ENCODE results near the gene GPR176.

Gene GPR176

GRCh38 chr15:39778021-39778420 is 142.0 kb downstream of the GPR176 start:
- no peak for DNase-seq

- DNase-seq = no peak
Observed at GRCh38 chr15:39777496-39777895, 142.6 kb downstream of the GPR176 start.

GRCh38 chr15:39776068-39776467 is 144.0 kb downstream of the GPR176 start:
- no peak for DNase-seq

GRCh38 chr15:39774688-39775267 is 145.3 kb downstream of the GPR176 start:
- peak; percentile 48 for DNase-seq

DNA sequence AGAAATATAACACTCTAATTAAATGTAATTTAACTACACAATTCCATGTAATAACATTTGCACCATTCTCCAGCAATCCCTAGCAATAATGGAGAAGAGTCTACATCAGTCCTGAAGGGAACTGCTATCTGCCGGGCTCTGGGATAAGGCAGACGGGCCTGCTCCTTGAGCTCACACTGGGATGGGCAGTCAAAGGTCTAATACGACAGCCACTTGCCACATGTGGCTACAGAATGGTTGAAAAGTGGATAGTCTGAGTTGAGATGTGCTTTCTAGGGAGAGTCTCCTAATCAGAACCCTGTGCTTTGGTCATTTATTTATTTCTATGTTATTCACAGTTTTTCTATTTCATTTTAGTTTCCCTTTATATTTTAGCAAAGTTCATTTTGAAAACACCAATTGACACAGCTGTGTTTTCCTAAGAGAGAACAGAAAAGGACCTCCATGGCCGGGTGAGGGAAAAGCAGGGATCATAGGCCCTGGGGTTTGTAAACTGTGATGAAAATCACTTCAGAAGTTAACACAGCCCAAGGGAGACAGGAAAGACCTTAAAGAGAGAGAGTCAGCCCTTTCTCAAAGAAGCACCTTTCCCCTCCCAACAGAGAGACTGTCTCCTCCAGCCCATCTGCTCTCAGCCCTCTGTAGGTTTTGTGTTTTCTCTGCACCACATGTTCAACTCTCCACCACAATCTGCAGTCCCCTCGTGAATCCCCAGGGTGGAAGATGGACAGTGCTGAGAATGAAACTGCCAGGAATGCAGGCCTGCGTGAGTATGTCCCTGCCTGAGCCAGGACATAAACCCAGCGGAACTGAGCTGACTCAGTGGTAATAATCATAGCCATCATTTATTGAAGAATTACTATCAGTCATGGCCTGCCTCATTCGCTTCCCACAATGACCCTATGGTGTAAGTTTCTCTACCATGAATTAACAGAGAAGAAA is 149.0 kb downstream of the GPR176 start:
- DNase-seq = no peak

GRCh38 chr15:39767921-39768320 is 152.1 kb downstream of the GPR176 start:
- no peak for DNase-seq

- no peak for DNase-seq
Observed at GRCh38 chr15:39761006-39761405, 159.1 kb downstream of the GPR176 start.

- DNase-seq = no peak
Observed at GRCh38 chr15:39756806-39757522, 163.1 kb downstream of the GPR176 start.

DNA sequence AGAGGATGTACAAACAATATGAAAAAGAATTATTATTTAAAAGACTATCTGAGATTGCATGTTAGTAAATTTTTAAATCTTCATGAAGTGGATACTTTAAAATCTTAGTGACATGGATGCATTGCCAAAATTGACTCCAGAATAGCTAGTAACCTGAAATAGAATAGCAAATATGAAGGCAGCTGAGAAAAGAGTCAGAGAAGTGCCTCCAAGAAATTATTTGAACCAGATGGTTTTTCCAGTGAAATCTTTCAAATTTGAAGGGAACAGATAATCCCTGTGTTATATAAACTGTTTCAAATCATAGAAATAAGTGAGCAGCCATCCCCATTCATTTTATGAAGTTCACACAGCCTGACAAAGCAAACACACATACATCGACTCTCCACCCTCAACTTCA is 167.1 kb downstream of the GPR176 start:
- DNase-seq = no peak

DNA sequence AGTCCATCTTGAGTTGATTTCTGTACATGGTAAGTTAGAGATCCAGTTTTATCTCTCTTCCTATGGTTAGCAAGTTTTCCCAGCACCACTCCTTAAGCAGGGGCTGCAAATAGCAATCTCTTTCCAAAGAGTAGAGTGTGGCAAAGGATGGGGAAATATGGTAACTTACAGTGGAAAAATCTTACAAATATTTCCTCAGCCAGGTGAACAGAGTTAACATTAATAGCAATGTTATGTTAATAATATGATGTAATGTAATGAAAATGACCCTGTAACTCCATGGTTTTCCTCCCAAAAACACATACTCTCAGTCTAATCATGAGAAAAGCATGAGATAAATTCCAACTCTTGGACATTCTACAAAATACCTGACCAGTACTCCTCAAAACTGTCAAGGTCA is 167.8 kb downstream of the GPR176 start:
- no peak for DNase-seq
